Astrocyte (in vitro differentiated cells and primary cell): ENCODE measurements around the gene ASAP2. TPM values are rescaled to one million over a fixed set of nuclear protein-coding genes. Genes with fewer than 3 reads are reported as not detected.

Experiments
- DNase-seq: peaks from one replicate; pipeline ENCODE4 v3.0.0-alpha.2; 2010; ENCODE audit warnings: low read depth
- FAIRE-seq: peaks from 2 replicates; lab custom pipeline; 2011; peaks lifted over from hg19 to GRCh38; lab: Jason Lieb, UNC
- H2AFZ ChIP-seq: 2 replicates; pipeline ENCODE4 v1.6.0; 2012; ENCODE audit warnings: low read depth, low read length, inconsistent platforms
- H3K27ac ChIP-seq: 2 replicates; pipeline ENCODE4 v1.5.1; 2011; ENCODE audit warnings: low read depth, low read length, inconsistent platforms
- H3K27me3 ChIP-seq: 2 replicates; pipeline ENCODE4 v1.6.0; 2011; ENCODE audit warnings: low read length, inconsistent platforms; ENCODE audit not compliant: insufficient read depth
- H3K36me3 ChIP-seq: 2 replicates; pipeline ENCODE4 v1.5.1; 2011; ENCODE audit warnings: low read length, inconsistent platforms; ENCODE audit not compliant: insufficient read depth
- H3K4me1 ChIP-seq: 2 replicates; pipeline ENCODE4 v1.5.1; 2011; ENCODE audit warnings: low read length, inconsistent platforms; ENCODE audit not compliant: insufficient read depth
- H3K4me2 ChIP-seq: 2 replicates; pipeline ENCODE4 v1.6.0; 2012; ENCODE audit warnings: low read length, inconsistent platforms
- H3K4me3 ChIP-seq: 2 replicates; pipeline ENCODE4 v1.5.1; 2011; ENCODE audit warnings: low read depth, mild to moderate bottlenecking, low read length, inconsistent platforms; ENCODE audit not compliant: insufficient read depth
- H3K79me2 ChIP-seq: 2 replicates; pipeline ENCODE4 v1.6.0; 2012; ENCODE audit warnings: mild to moderate bottlenecking, low read length, inconsistent platforms; ENCODE audit not compliant: insufficient read depth
- H3K9ac ChIP-seq: 2 replicates; pipeline ENCODE4 v1.6.0; 2012; ENCODE audit warnings: mild to moderate bottlenecking, low read length, inconsistent platforms
- H3K9me3 ChIP-seq: 2 replicates; pipeline ENCODE4 v1.5.1; 2012; ENCODE audit warnings: low read depth, mild to moderate bottlenecking, low read length, inconsistent platforms; ENCODE audit not compliant: insufficient read depth
- H4K20me1 ChIP-seq: 2 replicates; pipeline ENCODE4 v1.6.0; 2012; ENCODE audit warnings: low read length, inconsistent platforms; ENCODE audit not compliant: insufficient read depth
- H3K27ac Mint-ChIP-seq: one replicate; pipeline ENCODE4 v1.8.0; 2021; ENCODE audit warnings: mild to moderate bottlenecking, mixed read lengths; ENCODE audit not compliant: unreplicated experiment
- H3K27me3 Mint-ChIP-seq: one replicate; pipeline ENCODE4 v1.8.0; 2021; ENCODE audit warnings: low read depth, mixed read lengths; ENCODE audit not compliant: unreplicated experiment
- H3K36me3 Mint-ChIP-seq: one replicate; pipeline ENCODE4 v1.8.0; 2021; ENCODE audit warnings: low read depth, mixed read lengths; ENCODE audit not compliant: unreplicated experiment
- H3K4me1 Mint-ChIP-seq: one replicate; pipeline ENCODE4 v1.8.0; 2021; ENCODE audit warnings: low read depth, mixed read lengths; ENCODE audit not compliant: unreplicated experiment
- H3K4me3 Mint-ChIP-seq: one replicate; pipeline ENCODE4 v1.8.0; 2021; ENCODE audit warnings: mild to moderate bottlenecking, moderate library complexity, mixed read lengths; ENCODE audit not compliant: unreplicated experiment
- H3K9me3 Mint-ChIP-seq: one replicate; pipeline ENCODE4 v1.8.0; 2021; ENCODE audit warnings: mild to moderate bottlenecking, mixed read lengths; ENCODE audit not compliant: unreplicated experiment
- CTCF ChIP-seq: IDR thresholded peaks from 2 replicates; pipeline ENCODE4 v1.5.1; 2011; ENCODE audit warnings: low read depth, mild to moderate bottlenecking, inconsistent platforms, low read length, moderate library complexity; ENCODE audit not compliant: insufficient read depth
- EZH2 ChIP-seq: IDR thresholded peaks from 2 replicates; pipeline ENCODE4 v1.6.1; 2012; ENCODE audit warnings: mild to moderate bottlenecking, low read length, inconsistent platforms; ENCODE audit not compliant: insufficient read depth
- total RNA-seq: library from RNA; stranded (reverse); gene quantifications from 2 replicates; pipeline ENCODE4 v1.2.1, GENCODE V29; 2021

The ASAP2 gene
- total RNA-seq, 1 donor from 2014 or later, result 62.6 TPM

- no peak overlapping the region for H3K4me3 Mint-ChIP-seq
These were observed 212.9 kb downstream of the ASAP2 start for GRCh38 chr2:9419541-9419940.

DNA sequence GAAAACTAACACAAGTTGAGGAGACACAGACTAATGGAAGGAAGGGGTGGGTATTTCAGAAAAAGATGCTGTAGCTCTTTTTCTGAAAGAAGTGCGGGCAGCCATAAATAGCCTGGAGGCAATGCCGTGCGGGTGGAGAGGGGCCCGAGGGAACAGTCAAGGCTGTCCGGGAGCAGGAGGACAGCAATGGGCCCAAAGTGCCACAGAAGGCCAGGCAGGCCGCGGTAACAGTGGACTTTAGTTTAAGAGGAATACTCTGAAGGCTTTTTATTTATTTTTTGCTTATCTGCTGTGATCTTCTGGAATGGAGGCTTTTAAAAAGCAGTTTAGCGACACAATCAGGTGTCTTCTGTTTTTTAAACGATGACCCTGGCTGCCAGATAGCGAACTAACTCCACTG is 213.9 kb downstream of the ASAP2 start:
- no peaks in the 10 kb centered on the region for H3K36me3 Mint-ChIP-seq
- H3K4me1 ChIP-seq, result peaks cover 33% of the 10 kb centered on the region
- TF ChIP-seq EZH2 (no peak), CTCF (no peak)
- no peak overlapping the region for H3K9ac ChIP-seq
- peaks cover 93% of the 10 kb centered on the region for H3K79me2 ChIP-seq
- no peaks in the 10 kb centered on the region for H3K27me3 ChIP-seq
- H3K9me3 ChIP-seq, result no peaks in the 10 kb centered on the region
- no peak overlapping the region for H3K27ac ChIP-seq
- DNase-seq (no peak), FAIRE-seq (no peak)
- H3K4me2 ChIP-seq, result no peak overlapping the region
- no peak overlapping the region for H2AFZ ChIP-seq
- H3K4me1 Mint-ChIP-seq, result peaks cover 15% of the 10 kb centered on the region
- H3K27ac Mint-ChIP-seq, result no peak overlapping the region
- H3K4me3 Mint-ChIP-seq, result no peak overlapping the region
- H3K27me3 Mint-ChIP-seq, result no peaks in the 10 kb centered on the region
- peaks cover 6% of the 10 kb centered on the region for H3K36me3 ChIP-seq
- H4K20me1 ChIP-seq, result peaks cover 35% of the 10 kb centered on the region
- no peak overlapping the region for H3K4me3 ChIP-seq
- H3K9me3 Mint-ChIP-seq, result no peaks in the 10 kb centered on the region

More at GRCh38 chr2:9419541-9419940, 212.9 kb downstream of the ASAP2 start:
- Histone ChIP-seq H4K20me1 (peaks cover 38% of the 10 kb centered on the region), H3K9me3 (no peaks in the 10 kb centered on the region), H3K27ac (no peak overlapping the region), H3K4me1 (peaks cover 32% of the 10 kb centered on the region), H3K79me2 (peaks cover 89% of the 10 kb centered on the region), H3K4me3 (no peak overlapping the region), H3K9ac (no peak overlapping the region), H3K27me3 (no peaks in the 10 kb centered on the region), H2AFZ (no peak overlapping the region), H3K4me2 (no peak overlapping the region), H3K36me3 (peaks cover 6% of the 10 kb centered on the region)
- Mint-ChIP-seq H3K36me3 (no peaks in the 10 kb centered on the region), H3K9me3 (no peaks in the 10 kb centered on the region), H3K27ac (no peak overlapping the region), H3K27me3 (no peaks in the 10 kb centered on the region), H3K4me1 (peaks cover 17% of the 10 kb centered on the region)
- TF ChIP-seq EZH2 (no peak), CTCF (no peak)
- FAIRE-seq, result no peak
- no peak for DNase-seq

DNA sequence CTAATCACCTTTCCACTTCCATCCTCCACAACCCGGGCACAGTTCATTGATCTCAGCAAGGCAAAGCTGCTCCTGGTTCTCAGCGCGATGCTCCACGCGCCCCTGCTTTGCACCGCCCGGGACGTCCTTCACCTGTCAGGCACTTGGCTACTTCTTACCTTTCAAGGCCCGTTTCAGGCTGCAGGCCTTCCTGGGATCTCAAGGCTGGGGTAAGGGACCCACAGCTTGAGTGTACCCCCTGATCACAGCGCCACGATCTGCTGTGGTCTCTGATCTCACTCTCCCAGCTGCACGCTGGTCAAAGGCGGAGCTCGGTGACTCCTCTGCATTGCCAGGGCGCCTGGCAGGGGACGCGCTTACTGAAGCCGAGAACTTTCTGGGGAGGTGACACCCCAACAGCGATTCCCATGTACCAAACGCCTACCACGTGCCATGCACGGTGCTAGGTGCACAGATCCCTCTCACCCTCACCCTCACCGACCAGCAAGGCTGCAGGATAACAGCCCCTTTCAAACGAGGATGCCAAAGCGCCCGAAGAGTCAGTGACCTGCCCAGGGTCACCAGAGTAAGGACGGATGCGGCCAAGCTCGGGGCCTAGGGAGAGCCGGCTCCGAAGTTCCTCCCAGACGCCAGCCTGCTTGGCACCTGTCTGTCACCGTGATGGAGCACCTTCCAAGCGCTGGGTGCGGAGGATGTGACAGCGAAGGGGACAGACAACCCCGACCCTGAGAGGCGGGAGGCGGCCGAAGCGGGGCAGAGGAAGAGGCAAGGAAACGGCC is 215.9 kb downstream of the ASAP2 start:
- DNase-seq, result no peak
- H3K79me2 ChIP-seq, result peaks cover 91% of the 10 kb centered on the region
- H3K9ac ChIP-seq, result peak overlapping the region; percentile 94
- no peaks in the 10 kb centered on the region for H3K9me3 ChIP-seq
- Mint-ChIP-seq H3K36me3 (no peaks in the 10 kb centered on the region), H3K4me3 (peak overlapping the region; percentile 82), H3K4me1 (peaks cover 8% of the 10 kb centered on the region), H3K27me3 (no peaks in the 10 kb centered on the region), H3K9me3 (no peaks in the 10 kb centered on the region), H3K27ac (peak overlapping the region; percentile 62)
- H4K20me1 ChIP-seq, result peaks cover 26% of the 10 kb centered on the region
- FAIRE-seq, result no peak
- H3K27me3 ChIP-seq, result no peaks in the 10 kb centered on the region
- peak overlapping the region; percentile 93 for H3K4me2 ChIP-seq
- H3K27ac ChIP-seq, result peak overlapping the region; percentile 87
- peaks cover 6% of the 10 kb centered on the region for H3K36me3 ChIP-seq
- TF ChIP-seq CTCF (no peak), EZH2 (no peak)
- H2AFZ ChIP-seq, result peak overlapping the region; percentile 90
- H3K4me1 ChIP-seq, result peaks cover 21% of the 10 kb centered on the region
- H3K4me3 ChIP-seq, result peak overlapping the region; percentile 85
